ENCODE measurements around the gene RASA4B.
"Not testable (repeated sequence)": the region's sequence is repeated elsewhere in the genome, so short reads cannot be mapped to it uniquely, and the experiment has no call there.

Gene RASA4B

DNA sequence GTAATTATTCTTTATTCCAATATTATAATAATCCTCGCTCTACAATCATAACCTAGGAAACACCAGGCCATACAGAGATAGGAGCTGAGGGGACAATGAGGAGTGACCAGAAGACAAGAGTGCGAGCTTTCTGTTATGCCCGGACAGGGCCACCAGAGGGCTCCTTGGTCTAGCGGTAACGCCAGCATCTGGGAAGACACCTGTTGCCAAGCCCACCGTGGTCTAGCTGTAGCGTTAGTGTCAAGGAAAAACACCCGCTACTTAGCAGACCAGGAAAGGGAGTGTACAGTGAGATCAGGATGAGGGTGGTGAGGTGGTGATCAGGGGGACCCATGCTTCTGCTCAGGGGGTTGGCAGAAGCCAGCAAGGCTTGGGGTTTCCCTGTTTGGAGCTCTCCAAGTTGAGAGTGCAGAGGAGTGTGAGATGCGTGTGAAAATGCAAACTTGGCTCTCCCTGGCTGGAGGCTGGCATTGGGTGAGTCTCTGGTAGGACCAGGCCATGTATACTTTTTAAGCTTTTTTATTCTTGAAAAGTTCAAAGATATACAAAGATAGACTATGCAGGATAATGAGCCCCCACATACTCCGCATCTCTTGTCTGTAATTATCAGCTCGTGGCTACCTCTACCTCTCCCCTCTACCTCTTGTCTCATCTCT lies 37.5 kb downstream of the RASA4B start:
- TF ChIP-seq, protein P1, sequence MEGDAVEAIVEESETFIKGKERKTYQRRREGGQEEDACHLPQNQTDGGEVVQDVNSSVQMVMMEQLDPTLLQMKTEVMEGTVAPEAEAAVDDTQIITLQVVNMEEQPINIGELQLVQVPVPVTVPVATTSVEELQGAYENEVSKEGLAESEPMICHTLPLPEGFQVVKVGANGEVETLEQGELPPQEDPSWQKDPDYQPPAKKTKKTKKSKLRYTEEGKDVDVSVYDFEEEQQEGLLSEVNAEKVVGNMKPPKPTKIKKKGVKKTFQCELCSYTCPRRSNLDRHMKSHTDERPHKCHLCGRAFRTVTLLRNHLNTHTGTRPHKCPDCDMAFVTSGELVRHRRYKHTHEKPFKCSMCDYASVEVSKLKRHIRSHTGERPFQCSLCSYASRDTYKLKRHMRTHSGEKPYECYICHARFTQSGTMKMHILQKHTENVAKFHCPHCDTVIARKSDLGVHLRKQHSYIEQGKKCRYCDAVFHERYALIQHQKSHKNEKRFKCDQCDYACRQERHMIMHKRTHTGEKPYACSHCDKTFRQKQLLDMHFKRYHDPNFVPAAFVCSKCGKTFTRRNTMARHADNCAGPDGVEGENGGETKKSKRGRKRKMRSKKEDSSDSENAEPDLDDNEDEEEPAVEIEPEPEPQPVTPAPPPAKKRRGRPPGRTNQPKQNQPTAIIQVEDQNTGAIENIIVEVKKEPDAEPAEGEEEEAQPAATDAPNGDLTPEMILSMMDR (conservative IDR thresholded peaks at IDR 0.05; ENCODE audit: low read depth, low read length): peak; percentile 41
- not testable (repeated sequence) for H3K4me3 ChIP-seq (ENCODE audit: low read depth, low read length); DNase-seq (ENCODE audit: low read depth)

DNA sequence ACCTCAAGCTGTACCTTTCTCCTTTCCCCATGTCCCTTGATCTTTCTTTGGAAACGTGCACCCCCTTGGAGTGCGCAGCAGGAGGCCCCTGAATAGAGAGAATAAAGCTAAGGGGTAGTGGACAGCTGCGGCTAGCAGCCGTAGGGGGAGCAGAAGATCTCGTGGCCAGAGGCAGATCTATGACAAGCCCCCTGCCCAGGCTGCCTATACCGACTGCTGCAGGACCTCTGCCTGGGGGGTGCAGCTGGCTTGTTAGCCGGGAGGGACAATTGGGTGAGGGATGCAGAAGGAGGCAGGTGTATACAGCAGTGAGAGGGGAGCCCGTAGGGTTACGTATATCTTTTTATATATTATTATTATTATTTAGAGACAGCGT lies 38.4 kb downstream of the RASA4B start:
- not testable (repeated sequence) for DNase-seq (ENCODE audit: low read depth); H3K4me3 ChIP-seq (ENCODE audit: low read depth, low read length)

DNA sequence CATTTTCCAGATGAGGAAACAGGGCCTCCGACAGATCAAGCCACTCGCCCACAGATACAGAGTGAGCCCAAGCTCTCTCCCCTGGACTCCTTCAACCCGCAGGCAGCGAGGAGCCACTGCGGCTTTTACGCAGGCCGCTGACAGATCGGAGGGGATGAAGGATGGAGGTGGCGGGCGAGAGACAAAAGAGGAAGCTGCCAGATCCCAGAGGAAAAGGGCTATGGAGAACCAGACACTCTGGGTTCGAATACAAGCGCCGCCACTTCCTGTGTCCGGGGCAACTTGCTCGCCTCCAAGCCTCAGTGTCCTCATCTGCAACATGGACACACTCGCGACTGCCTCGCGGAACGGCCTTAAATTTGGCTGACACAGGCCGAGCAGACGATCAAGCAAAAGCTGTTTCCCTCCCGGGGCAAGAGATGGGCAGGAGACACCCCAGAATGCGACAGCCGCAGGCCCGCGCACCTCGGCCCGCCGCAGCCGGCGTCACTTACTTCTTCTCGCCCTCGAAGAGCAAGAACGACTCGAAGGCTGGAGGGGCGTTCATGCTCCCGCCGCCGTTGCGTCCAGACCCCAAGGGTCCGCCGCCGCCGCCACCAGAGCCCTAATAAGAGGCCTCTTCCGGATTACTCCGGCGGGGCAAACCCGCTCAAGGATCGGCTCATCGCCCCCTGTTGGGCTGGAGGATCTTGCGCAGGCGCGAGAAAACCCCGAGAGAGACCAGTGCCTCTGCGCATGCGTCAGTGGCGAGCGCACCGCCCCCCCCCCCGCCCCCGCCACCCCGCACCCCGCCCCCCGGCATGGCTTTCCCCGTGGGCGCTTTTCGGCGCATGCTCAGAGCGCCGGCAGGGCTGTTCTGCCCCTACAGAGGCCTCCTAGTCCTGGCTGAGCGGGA lies 39.0 kb downstream of the RASA4B start, which contains the start of gene POLR2J:
TSS of gene POLR2J (minus strand) at position 609 of the 895 bp plus-strand sequence. CDS start at position 547, 62 bp downstream.
- peak; percentile 42 for DNase-seq (ENCODE audit: low read depth)
- H3K4me3 ChIP-seq (ENCODE audit: low read depth, low read length): peak within 1 kb of the TSS; percentile 51

DNA sequence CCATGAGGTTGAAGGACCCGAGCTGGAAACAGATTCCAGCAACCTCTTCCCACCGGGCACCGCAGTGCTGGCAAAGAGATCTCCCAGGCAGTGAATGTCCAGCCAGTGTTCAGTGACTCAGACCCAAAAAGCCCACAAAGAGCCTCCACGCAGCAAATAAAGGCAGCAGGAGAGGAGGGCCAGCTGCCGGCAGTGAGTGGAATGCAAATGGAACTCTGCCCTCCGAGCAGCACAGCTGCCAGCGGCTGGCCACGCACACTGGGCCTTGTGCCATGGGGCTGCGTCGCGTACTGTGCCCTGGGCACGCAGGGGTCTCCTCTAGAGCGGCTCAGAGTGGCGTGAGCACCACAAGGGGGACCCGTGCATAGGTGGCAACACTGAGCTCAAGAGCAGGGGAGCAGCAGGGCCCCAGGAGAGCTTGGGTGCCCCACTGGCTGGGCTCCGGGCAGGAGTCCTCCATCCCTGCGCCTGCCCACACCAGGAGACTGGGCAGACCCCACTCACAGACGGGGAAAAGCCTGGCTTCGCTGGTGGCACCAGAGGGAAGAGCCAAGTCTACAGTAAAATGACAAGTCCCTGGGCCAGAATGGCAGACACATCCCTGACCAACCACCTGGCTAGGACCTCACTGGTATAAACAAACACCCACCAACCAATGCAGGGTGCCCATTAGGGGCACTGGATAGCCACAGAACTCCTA lies 42.7 kb downstream of the RASA4B start:
- DNase-seq (ENCODE audit: low read depth); H3K4me3 ChIP-seq (ENCODE audit: low read depth, low read length): not testable (repeated sequence)

DNA sequence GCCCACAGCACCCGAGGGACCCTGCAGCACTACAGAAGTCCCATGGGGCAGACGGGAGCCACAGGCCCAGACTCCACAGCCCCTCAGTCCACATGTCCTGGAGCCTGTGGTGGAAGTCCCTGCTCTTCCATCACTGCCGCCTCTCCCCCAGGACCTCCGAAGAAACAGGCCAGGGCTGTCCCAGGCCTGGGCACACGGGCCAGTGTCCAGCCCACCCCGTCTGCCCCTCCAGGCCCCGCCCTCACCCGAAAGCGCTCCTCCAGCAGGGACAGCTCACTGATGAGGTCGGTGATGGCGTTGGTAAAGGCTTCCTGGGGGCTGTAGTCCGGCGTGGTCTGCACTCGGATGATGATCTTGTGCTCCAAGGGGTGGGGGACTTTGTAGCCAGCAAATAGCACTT lies 43.5 kb downstream of the RASA4B start:
- H3K4me3 ChIP-seq (ENCODE audit: low read depth, low read length); DNase-seq (ENCODE audit: low read depth): not testable (repeated sequence)

DNA sequence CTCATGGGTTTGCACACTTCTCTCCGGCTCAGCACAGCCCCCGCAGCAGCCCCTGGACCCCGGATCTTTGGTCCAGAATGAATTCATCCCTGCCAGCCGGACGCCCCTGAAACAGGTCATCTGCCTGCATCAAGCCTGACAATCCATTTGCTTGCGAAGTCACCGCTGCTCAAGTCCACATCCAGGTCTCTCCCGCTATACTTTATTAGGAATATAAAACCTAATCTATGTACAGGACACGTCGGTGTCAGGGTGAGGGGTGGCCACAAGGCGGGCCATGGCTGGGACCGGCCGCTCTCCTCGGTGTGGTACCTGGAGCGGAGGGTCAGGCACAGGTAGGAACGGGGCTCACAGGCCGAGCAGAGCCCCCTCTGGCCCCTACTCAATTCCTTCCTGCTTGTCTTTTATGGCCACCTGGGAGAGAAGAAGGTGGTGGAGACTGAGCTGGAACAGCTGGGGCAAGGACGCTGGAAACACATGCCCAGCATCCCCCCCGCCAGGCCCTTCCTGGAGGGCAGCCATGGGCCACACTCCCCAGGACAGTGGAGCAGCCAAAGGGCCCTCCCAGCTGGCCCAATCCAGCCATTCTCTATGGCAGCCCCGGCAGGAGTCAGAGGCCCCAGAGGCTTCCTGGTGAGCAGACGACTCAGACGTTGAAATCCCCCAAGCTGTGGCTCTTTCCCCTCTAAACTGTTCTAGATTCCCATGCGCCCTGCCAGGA lies 44.1 kb downstream of the RASA4B start:
- TF ChIP-seq, protein P1 (conservative IDR thresholded peaks at IDR 0.05; ENCODE audit: low read depth, low read length): no peak
- H3K4me3 ChIP-seq (ENCODE audit: low read depth, low read length): no peak overlapping the region
- DNase-seq (ENCODE audit: low read depth): no peak

DNA sequence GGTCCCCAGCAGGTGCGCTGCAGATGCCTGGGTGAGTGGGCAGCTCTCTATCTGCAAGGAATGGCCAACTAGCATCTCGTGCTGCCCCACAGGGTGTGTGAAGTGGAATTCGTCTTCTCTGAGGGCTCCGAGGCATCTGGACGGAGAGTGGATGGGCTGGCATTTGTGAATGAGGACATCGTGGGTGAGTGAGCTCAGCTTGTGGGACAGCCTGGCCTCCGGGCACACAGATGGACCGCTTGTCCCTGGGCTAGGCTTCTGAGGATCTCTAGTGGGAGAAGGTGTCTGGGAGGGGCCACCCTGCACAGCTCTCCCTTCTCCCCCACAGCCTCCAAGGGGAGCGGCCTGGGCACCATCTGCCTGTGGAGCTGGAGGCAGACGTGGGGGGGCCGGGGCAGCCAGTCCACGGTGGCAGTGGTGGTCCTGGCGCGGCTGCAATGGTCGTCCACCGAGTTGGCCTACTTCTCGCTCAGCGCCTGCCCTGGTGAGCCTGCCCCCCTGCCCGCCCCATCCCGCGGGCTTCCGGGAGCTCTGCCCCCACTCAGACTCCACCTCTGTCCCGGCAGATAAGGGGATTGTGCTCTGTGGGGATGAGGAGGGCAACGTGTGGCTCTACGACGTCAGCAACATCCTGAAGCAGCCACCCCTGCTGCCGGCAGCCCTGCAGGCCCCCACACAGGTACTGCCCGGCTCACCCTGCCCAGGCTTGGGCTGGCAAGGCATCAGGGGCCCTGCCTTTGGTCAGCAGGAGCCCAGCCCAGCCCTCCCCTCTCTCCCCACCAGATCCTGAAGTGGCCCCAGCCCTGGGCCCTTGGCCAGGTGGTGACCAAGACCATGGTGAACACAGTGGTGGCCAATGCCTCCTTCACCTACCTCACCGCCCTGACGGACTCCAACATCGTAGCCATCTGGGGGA lies 45.2 kb downstream of the RASA4B start:
- TF ChIP-seq, protein P1 (conservative IDR thresholded peaks at IDR 0.05; ENCODE audit: low read depth, low read length): no peak
- H3K4me3 ChIP-seq (ENCODE audit: low read depth, low read length): no peak overlapping the region
- no peak for DNase-seq (ENCODE audit: low read depth)

DNA sequence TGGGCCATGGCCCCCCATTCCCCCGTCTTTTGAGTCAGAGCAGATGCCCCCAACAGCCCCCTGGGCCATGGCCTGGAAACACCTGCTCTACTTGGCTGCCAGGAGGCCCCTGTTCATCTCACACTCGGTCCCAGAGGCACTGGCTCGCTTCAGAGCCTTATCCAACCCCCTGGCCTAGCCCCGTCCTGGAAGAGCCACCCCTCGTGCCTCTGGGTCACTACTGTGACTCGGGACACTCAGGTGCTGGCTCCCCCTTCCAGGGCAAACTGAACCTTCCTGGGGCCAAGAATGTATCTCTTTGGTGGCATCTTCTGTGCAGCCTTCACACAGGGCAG lies 45.8 kb downstream of the RASA4B start:
- TF ChIP-seq, protein P1 (conservative IDR thresholded peaks at IDR 0.05; ENCODE audit: low read depth, low read length): no peak
- no peak for DNase-seq (ENCODE audit: low read depth)
- H3K4me3 ChIP-seq (ENCODE audit: low read depth, low read length): no peak overlapping the region

Data from choroid plexus epithelial cell (primary cell).